HG02588 (cell line): ENCODE measurements around the gene ERCC6.

ENCODE experiments used
- ATAC-seq: cut with Tn5 transposase; IDR thresholded peaks from one replicate; pipeline ENCODE4 v1.9.1; 2021; ENCODE audit warnings: mild to moderate bottlenecking, moderate library complexity; ENCODE audit not compliant: unreplicated experiment

The ERCC6 gene

DNA sequence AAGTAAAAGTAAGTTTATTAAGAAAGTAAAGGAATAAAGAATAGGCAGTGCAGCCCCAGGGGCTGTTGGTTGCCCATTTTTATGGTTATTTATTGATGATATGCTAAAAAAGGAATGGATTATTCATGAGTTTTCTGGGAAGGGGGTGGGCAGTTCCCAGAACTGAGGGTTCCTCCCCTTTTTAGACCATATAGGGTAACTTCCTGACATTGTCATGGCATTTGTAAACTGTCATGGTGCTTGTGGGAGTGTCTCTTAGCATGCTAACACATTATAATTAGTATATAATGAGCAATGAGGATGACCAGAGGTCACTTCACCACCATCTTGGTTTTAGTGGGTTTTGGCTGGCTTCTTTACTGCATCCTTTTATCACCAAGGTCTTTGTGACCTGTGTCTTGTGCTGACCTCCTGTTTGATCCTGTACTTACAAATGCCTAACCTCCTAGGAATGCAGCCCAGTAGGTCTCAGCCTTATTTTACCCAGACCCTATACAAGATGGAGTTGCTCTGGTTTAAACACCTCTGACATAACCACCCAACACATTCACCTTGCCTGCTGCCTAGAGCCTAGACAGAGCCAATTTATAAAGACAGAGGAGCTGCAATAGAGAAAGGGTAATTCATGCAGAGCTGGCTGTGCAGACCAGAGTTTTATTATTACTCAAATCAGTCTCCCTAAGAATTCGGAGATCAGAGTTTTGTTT, 10.9 kb upstream of the ERCC6 start:
- ATAC-seq, result no peak

GRCh38 chr10:49543604-49544003, 4.7 kb upstream of the ERCC6 start:
- ATAC-seq, result no peak

DNA sequence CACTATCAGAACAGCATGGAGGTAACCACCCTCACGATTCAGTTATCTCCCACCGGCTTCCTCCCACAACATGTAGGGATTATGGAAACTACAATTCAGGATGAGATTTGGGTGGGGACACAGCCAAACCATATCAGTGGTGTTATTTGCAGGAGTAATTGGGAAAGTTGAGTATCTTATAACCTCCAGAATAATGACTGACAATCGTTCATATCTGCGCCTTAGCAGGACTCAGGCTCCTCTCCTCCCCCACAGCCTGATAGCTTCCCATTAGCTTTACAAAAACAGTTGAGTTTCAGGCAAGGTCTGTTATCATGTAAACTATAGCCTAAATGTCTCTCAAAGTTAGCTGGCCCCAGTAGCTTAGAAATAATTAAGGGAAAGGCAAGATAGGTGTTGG, 3.4 kb upstream of the ERCC6 start:
- no peak for ATAC-seq

- ATAC-seq, result no peak
Measured at GRCh38 chr10:49541762-49542161, 2.8 kb upstream of the ERCC6 start.

GRCh38 chr10:49540056-49540797, 1.3 kb upstream of the ERCC6 start:
- no peak for ATAC-seq

- ATAC-seq, result peak; percentile 4
Measured at GRCh38 chr10:49539320-49539885, 482 bp upstream of the ERCC6 start.

GRCh38 chr10:49534670-49535381, 4.1 kb downstream of the ERCC6 start:
- ATAC-seq, result peak; percentile 53

DNA sequence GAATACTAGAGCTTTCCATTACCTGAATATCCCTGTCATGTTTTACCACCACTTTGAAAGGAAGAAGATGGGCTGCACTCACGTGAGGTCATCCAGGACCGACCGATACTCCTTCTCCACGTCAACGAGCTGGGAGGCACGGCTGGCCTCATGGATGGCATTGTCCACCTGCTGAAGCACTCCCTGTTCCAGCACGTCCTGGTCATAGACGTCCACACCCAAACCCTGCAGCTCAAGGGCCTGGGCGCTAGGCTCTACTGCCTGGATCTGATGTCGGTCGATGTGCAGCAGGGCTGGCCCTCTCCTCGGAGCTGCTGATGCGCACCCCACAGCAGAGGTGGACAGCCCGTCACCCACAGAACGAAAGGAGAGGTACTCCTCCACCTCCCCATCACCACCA, 6.5 kb downstream of the ERCC6 start:
- ATAC-seq, result no peak

DNA sequence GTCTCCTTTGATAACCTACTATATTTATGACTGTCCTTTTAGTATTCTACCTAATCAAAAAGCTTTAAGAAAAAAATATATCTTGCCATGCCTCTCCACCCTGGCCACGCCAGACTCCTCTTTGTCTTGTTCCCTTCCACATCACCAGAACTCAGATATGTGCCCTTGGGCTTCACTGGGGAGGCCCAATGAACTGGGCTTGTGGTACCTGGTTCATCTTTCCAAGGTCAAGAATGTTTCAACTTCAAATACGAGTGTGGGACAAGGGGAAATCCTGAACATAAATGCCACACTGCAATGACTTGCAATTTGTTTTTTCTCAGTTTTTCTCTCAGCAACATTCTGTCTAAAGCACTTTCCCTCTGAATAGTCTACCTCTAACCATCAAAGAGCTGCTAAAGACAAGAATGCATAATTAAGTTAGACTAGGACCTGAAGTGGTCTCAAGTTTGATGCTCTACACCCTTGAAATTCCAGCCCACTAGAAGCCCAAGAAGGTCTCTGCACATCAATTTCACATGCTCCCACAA, 9.9 kb downstream of the ERCC6 start:
- no peak for ATAC-seq

DNA sequence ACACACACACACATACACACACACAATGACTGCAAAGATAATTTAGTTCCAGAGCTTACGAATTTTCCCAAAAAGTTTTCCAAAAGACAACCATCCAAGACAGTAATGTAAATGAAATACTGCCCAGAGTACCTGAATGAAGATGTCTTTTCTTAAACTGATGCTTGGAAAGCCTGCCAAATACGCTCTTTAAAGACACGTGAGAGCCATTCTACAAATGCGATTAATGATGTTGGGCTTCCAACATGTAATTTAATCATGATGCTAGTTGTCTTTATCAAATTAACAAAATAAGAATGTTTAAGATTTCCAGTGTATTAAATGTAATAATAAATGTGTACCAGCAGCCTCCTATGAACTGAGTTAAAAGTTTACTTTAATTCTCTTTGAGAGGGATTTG, 11.1 kb downstream of the ERCC6 start:
- no peak for ATAC-seq

GRCh38 chr10:49527061-49527460, 11.9 kb downstream of the ERCC6 start:
- no peak for ATAC-seq

DNA sequence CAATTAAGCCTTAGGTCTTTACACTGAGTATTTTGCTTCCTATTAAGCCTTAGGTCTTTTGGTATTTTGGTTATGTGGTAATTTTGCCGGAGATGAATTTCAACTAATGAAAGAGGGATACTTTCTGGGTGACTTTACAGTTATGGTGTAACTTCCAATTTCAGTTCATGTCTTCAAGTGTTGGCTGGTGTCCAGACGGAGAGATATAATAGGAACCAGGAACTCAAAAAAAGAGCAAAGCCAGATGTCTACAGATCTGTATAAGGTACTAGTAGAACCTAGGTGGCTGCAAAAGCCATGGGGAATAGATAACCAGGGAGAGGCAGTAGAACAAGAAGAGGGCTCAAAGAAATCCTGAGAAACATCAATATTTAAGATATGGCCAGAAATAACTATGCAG, 12.3 kb downstream of the ERCC6 start:
- ATAC-seq, result no peak

- ATAC-seq, result no peak
Measured at GRCh38 chr10:49524496-49524895, 14.4 kb downstream of the ERCC6 start.

GRCh38 chr10:49523301-49523700, 15.6 kb downstream of the ERCC6 start:
- ATAC-seq, result no peak

DNA sequence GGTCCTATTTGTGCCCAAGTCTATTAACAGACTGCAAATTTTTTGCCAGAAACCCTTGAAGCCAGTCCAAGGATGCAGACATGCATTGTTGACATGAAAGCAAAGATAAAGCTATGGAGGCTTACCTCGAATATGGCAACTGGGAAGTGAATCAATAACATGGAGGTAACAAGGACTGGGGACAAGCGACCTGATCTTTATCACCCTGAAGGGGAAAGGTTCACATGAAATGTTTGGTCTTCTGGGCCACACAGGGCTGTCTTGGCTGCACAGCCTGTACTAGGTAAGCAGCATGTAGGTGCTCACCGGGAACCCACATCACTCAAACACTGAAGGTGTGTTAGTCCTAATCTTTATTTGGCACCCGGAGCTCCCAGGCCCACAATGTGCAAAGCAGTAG, 17.9 kb downstream of the ERCC6 start:
- ATAC-seq, result no peak

- no peak for ATAC-seq
Measured at GRCh38 chr10:49520122-49520775, 18.7 kb downstream of the ERCC6 start.

- no peak for ATAC-seq
Measured at GRCh38 chr10:49519717-49520116, 19.2 kb downstream of the ERCC6 start.

DNA sequence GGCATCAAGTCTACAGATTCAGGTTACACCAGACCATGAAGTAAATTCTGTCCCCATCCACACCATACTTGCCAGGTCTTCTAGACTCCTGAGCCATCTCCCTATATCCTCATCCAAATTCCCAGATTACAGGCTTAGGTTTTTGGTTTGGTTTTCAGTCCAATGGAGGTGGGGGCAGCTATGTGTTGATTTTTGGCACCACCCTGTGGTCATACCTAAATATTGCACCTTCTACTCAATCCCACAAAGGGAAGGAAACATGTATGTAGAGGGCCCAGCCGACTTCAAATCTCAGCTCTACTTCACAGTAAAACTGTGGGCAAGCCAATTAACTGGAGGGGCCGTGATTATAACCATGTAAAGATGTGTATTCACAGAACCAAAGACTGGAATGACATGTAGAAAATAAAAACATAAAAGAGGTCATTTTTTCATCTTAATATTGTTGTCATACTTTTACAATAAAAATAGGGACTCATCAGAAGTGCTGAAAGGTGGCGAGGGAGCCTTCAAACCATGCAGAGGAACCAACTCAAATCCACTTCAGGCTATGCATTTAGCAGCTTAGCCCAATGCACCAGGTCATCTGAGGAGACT, 19.8 kb downstream of the ERCC6 start:
- no peak for ATAC-seq

- ATAC-seq, result no peak
Measured at GRCh38 chr10:49518566-49518965, 20.4 kb downstream of the ERCC6 start.

GRCh38 chr10:49516216-49516970, 22.5 kb downstream of the ERCC6 start:
- ATAC-seq, result no peak
